Epithelial cell of esophagus (primary cell): ENCODE data around the gene LETM1.

Source experiments
- DNase-seq: peaks from one replicate; pipeline ENCODE4 v3.0.0; 2010; ENCODE audit warnings: low read depth
- H3K4me3 ChIP-seq: 2 replicates; pipeline ENCODE4 v1.5.1; 2011; ENCODE audit warnings: mild to moderate bottlenecking, low read length, control low read depth
- CTCF ChIP-seq: IDR thresholded peaks from 2 replicates; pipeline ENCODE4 v1.5.1; 2011; ENCODE audit warnings: low read depth, mild to moderate bottlenecking, low read length, control low read depth, inconsistent platforms; ENCODE audit not compliant: insufficient read depth; ENCODE audit errors: missing control alignments

Gene LETM1

GRCh38 chr4:1870328-1870577 is 14.3 kb upstream of the LETM1 start:
- TF ChIP-seq CTCF, result no peak
- DNase-seq, result peak; percentile 94
- H3K4me3 ChIP-seq, result peak overlapping the region; percentile 56

- TF ChIP-seq CTCF, result no peak
Observed at GRCh38 chr4:1869530-1870327, 13.8 kb upstream of the LETM1 start.

GRCh38 chr4:1868912-1869311 is 13.0 kb upstream of the LETM1 start:
- no peak overlapping the region for H3K4me3 ChIP-seq
- DNase-seq, result no peak
- no peak for TF ChIP-seq CTCF

More at GRCh38 chr4:1869530-1870327, 13.8 kb upstream of the LETM1 start:
- peak overlapping the region; percentile 56 for H3K4me3 ChIP-seq
- DNase-seq, result no peak

GRCh38 chr4:1868293-1868692 is 12.3 kb upstream of the LETM1 start:
- DNase-seq, result no peak
- no peak overlapping the region for H3K4me3 ChIP-seq
- TF ChIP-seq CTCF, result no peak

- DNase-seq, result no peak
- H3K4me3 ChIP-seq, result no peak overlapping the region
- no peak for TF ChIP-seq CTCF
Observed at GRCh38 chr4:1866189-1866661, 10.3 kb upstream of the LETM1 start.

- TF ChIP-seq CTCF, result no peak
- no peak overlapping the region for H3K4me3 ChIP-seq
- DNase-seq, result no peak
Observed at GRCh38 chr4:1864076-1865008, 8.4 kb upstream of the LETM1 start.
